ENCODE results near the gene PCSK1N. TPM values are rescaled to one million over a fixed set of nuclear protein-coding genes. Genes with fewer than 3 reads are reported as not detected.

PCSK1N gene
- total and polyA plus RNA-seq, 2 experiments from 2014 or later = 7.1 to 8.7 TPM

DNA sequence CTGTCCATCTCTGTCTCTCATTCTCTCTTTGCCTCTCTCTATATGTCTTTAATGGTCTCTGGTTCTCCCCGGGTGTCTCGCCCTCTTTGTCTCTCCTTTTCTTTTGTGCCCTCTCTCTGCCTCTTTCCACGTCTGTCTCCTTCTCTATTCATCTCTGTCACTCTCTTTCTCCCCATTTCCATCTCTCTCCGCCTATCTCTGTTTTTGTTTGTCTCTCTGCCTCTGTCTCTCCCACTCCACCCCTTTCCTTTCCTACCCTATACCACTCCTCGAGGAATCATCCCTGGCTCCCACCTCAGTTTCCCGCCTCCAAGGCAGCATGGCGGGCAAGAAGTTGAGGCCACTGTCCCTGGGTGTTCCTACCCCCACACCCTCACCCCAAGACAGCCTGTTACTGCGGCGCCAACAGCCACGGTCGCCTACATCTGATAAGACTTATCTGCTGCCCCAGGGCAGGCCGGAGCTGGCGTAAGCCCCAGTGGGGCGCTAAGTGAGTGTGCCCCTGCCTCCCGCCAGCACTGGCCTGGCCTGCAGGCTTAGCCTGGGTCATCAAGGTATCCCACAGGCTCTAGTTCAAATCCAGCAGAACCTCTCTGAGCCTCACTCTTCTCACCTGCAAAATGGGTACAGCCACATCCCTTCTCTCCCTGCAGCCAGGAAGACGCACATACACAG lies 49.7 kb downstream of the PCSK1N start:
- Histone ChIP-seq H3K36me3 (no peaks in the 10 kb centered on the region), H3K4me1 (ENCODE audit: low read depth) (no peaks in the 10 kb centered on the region), H3K27me3 (no peaks in the 10 kb centered on the region), H3K9me3 (ENCODE audit: low read depth) (no peaks in the 10 kb centered on the region), H3K4me3 (no peak overlapping the region), H3K27ac (no peak overlapping the region)
- DNase-seq (ENCODE audit: low read depth in 1 of 2, low spot score in 1 of 2) = no peak
- TF ChIP-seq, protein P1, sequence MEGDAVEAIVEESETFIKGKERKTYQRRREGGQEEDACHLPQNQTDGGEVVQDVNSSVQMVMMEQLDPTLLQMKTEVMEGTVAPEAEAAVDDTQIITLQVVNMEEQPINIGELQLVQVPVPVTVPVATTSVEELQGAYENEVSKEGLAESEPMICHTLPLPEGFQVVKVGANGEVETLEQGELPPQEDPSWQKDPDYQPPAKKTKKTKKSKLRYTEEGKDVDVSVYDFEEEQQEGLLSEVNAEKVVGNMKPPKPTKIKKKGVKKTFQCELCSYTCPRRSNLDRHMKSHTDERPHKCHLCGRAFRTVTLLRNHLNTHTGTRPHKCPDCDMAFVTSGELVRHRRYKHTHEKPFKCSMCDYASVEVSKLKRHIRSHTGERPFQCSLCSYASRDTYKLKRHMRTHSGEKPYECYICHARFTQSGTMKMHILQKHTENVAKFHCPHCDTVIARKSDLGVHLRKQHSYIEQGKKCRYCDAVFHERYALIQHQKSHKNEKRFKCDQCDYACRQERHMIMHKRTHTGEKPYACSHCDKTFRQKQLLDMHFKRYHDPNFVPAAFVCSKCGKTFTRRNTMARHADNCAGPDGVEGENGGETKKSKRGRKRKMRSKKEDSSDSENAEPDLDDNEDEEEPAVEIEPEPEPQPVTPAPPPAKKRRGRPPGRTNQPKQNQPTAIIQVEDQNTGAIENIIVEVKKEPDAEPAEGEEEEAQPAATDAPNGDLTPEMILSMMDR (IDR thresholded peaks at IDR 0.05; ENCODE audit: low read depth, low read length) = no peak

DNA sequence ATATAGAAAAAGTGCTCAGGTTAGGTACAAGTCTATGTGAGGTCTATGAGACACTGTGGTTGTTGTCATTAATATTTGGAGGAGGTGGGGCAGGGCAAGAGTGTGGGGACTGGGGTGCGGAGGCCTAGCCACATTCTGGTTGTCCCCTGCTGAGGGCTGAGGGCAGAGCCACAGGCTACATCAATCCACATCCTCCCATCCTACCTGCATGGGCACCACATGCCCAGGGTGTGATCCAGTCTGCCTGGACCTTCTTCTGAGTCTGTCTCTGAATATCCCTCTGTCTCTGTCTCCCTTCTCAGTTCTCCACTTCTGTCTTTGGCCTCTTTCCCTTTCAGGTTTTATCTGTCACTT lies 50.2 kb downstream of the PCSK1N start:
- no peaks in the 10 kb centered on the region for H3K9me3 ChIP-seq (ENCODE audit: low read depth)
- DNase-seq (ENCODE audit: low read depth in 1 of 2, low spot score in 1 of 2) = no peak
- TF ChIP-seq, protein P1 (IDR thresholded peaks at IDR 0.05; ENCODE audit: low read depth, low read length) = no peak

DNA sequence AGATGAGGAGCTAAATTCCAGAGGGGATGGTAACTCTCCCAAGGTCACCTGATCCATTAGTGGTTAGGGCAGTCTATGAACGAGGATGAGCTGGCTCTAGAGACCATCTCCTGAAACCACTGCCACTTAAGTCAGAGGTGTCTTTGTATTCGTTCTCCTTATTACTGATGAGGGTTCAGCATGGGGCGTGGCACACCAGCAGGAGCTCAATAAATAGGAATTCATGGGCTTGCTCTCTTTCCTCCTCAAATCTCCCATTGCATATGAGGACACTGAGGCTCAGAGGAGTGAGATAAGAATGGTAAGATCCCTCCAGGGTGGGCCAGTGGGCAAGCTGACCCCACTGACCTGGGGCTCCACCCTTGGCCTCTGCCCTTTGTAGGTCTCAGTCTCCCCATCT lies 50.7 kb downstream of the PCSK1N start:
- H3K27me3 ChIP-seq = no peaks in the 10 kb centered on the region
- H3K9me3 ChIP-seq (ENCODE audit: low read depth) = no peaks in the 10 kb centered on the region
- no peak overlapping the region for H3K4me3 ChIP-seq
- no peaks in the 10 kb centered on the region for H3K4me1 ChIP-seq (ENCODE audit: low read depth)
- TF ChIP-seq, protein P1 (IDR thresholded peaks at IDR 0.05; ENCODE audit: low read depth, low read length) = no peak
- no peaks in the 10 kb centered on the region for H3K36me3 ChIP-seq
- H3K27ac ChIP-seq = no peak overlapping the region
- DNase-seq (ENCODE audit: low read depth in 1 of 2, low spot score in 1 of 2) = no peak

More for the DNA sequence above, 50.2 kb downstream of the PCSK1N start:
- no peaks in the 10 kb centered on the region for H3K4me1 ChIP-seq (ENCODE audit: low read depth)
- H3K27me3 ChIP-seq = no peaks in the 10 kb centered on the region
- H3K4me3 ChIP-seq = no peak overlapping the region
- no peak overlapping the region for H3K27ac ChIP-seq
- H3K36me3 ChIP-seq = no peaks in the 10 kb centered on the region

DNA sequence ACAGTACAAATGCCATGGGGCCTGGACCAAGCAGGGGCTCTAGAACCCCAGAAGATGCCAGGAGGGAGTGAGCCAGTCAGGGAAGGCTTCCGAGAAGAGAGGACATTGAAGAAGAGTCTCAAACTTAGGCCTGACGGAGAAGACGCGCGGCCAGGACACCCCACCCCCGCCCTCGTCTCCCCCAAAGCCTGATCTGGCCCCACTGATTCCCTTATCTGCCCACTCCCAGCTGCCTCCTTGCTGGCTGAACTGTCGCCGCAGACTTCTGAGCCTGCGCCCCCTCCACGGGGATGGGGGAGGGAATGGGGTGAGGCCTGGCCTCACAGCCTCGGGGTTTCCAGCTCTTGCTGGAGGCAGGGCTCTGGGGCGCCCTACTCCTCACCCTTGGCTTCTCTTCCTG lies 52.6 kb downstream of the PCSK1N start:
- Histone ChIP-seq H3K27me3 (no peaks in the 10 kb centered on the region), H3K9me3 (ENCODE audit: low read depth) (no peaks in the 10 kb centered on the region), H3K4me1 (ENCODE audit: low read depth) (no peaks in the 10 kb centered on the region), H3K27ac (no peak overlapping the region), H3K4me3 (no peak overlapping the region), H3K36me3 (no peaks in the 10 kb centered on the region)
- DNase-seq (ENCODE audit: low read depth in 1 of 2, low spot score in 1 of 2) = no peak
- TF ChIP-seq, protein P1 (IDR thresholded peaks at IDR 0.05; ENCODE audit: low read depth, low read length) = no peak

DNA sequence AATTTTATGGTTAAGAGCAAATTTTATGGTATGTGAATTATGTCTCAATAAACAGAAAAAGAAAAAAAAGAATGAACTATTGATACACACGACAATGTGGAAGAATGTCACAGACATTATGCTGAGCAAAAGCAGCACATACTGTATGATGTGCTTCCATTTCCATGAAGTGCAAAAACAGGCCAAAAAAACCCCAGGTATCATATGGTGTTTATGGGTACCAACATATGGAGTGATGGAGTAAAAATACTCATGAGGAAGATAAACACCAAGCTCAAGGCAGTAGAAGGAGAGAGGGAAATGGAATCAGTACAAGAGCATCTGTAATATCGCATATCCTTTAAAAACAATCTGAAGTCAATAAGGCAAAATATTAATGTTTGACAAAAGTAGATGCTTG lies 53.2 kb downstream of the PCSK1N start:
- no peak overlapping the region for H3K27ac ChIP-seq
- no peaks in the 10 kb centered on the region for H3K27me3 ChIP-seq
- no peak for DNase-seq (ENCODE audit: low read depth in 1 of 2, low spot score in 1 of 2)
- no peaks in the 10 kb centered on the region for H3K9me3 ChIP-seq (ENCODE audit: low read depth)
- H3K4me1 ChIP-seq (ENCODE audit: low read depth) = no peaks in the 10 kb centered on the region
- H3K36me3 ChIP-seq = no peaks in the 10 kb centered on the region
- no peak overlapping the region for H3K4me3 ChIP-seq
- TF ChIP-seq, protein P1 (IDR thresholded peaks at IDR 0.05; ENCODE audit: low read depth, low read length) = no peak
